OCI-LY1 (cell line): ENCODE results near the gene HOXD3.
A peak's percentile ranks its signal among the peaks of the same experiment; 100 is the strongest.

Source experiments
- H2AFZ ChIP-seq: fragments of 200-600 bp; sonication (generic), shearing (Covaris generic); 2 replicates; pipeline ENCODE4 v1.6.0; 2014; ENCODE audit warnings: antibody characterized with exemption, mild to moderate bottlenecking, low read length
- H3F3A ChIP-seq: fragments of 200-600 bp; sonication (generic), shearing (Covaris generic); 2 replicates; pipeline ENCODE4 v1.6.0; 2014; ENCODE audit warnings: mild to moderate bottlenecking, antibody characterized with exemption, low read length, moderate library complexity; ENCODE audit not compliant: insufficient read depth
- H3K27ac ChIP-seq: fragments of 200-600 bp; sonication (generic); 2 replicates; pipeline ENCODE4 v1.5.1; 2014; ENCODE audit warnings: low read length, mixed run types, mild to moderate bottlenecking, low read depth; ENCODE audit not compliant: poor library complexity, severe bottlenecking
- H3K27me3 ChIP-seq: fragments of 200-600 bp; sonication (generic); 2 replicates; pipeline ENCODE4 v1.6.0; 2014; ENCODE audit warnings: antibody characterized with exemption, mild to moderate bottlenecking, low read length, moderate library complexity; ENCODE audit not compliant: insufficient read depth
- H3K36me3 ChIP-seq: fragments of 200-600 bp; sonication (generic); 2 replicates; pipeline ENCODE4 v1.6.1; 2014; ENCODE audit warnings: mild to moderate bottlenecking, antibody characterized with exemption, low read length, moderate library complexity, mixed read lengths; ENCODE audit not compliant: insufficient read depth
- H3K4me1 ChIP-seq: fragments of 200-600 bp; sonication (generic); 2 replicates; pipeline ENCODE4 v1.5.1; 2014; ENCODE audit warnings: mild to moderate bottlenecking, low read length, moderate library complexity; ENCODE audit not compliant: insufficient read depth, severe bottlenecking
- H3K4me2 ChIP-seq: fragments of 200-600 bp; sonication (generic), shearing (Covaris generic); 2 replicates; pipeline ENCODE4 v1.6.1; 2014; ENCODE audit warnings: low read length
- H3K4me3 ChIP-seq: fragments of 200-600 bp; sonication (generic); 2 replicates; pipeline ENCODE4 v1.5.1; 2014; ENCODE audit warnings: low read length, low read depth, mild to moderate bottlenecking, mixed read lengths; ENCODE audit not compliant: poor library complexity, severe bottlenecking
- H3K79me2 ChIP-seq: fragments of 200-600 bp; shearing (Covaris generic); 2 replicates; pipeline ENCODE4 v1.6.1; 2016; ENCODE audit warnings: mixed run types, low read length, mixed read lengths; ENCODE audit not compliant: insufficient read depth
- H3K9ac ChIP-seq: fragments of 200-600 bp; sonication (generic), shearing (Covaris generic); 2 replicates; pipeline ENCODE4 v1.6.1; 2014; ENCODE audit warnings: mild to moderate bottlenecking, low read length, mixed read lengths
- H3K9me2 ChIP-seq: fragments of 200-600 bp; sonication (generic), shearing (Covaris generic); 2 replicates; pipeline ENCODE4 v1.6.1; 2014; ENCODE audit warnings: low read depth, mild to moderate bottlenecking, low read length, mixed read lengths
- H3K9me3 ChIP-seq: fragments of 200-600 bp; shearing (Covaris generic); 2 replicates; pipeline ENCODE4 v1.6.1; 2014; ENCODE audit warnings: low read length, mixed read lengths
- H4K20me1 ChIP-seq: fragments of 200-600 bp; sonication (generic), shearing (Covaris generic); 2 replicates; pipeline ENCODE4 v1.6.0; 2016; ENCODE audit warnings: mild to moderate bottlenecking, low read length; ENCODE audit not compliant: insufficient read depth
- EZH2 ChIP-seq: fragments of 200-600 bp; sonication (generic), shearing (Covaris generic); IDR thresholded peaks from 2 replicates; pipeline ENCODE4 v1.8.0; 2017; ENCODE audit warnings: borderline replicate concordance, mixed run types, mild to moderate bottlenecking, antibody characterized with exemption, low read length, moderate library complexity, mixed read lengths
- TF ChIP-seq, protein P1 (sequence below): fragments of 200-600 bp; sonication (generic), shearing (Covaris generic); IDR thresholded peaks from 2 replicates; pipeline ENCODE4 v1.5.1; 2017; ENCODE audit warnings: mild to moderate bottlenecking, antibody characterized with exemption, low read length, moderate library complexity, mixed read lengths

The HOXD3 gene

DNA sequence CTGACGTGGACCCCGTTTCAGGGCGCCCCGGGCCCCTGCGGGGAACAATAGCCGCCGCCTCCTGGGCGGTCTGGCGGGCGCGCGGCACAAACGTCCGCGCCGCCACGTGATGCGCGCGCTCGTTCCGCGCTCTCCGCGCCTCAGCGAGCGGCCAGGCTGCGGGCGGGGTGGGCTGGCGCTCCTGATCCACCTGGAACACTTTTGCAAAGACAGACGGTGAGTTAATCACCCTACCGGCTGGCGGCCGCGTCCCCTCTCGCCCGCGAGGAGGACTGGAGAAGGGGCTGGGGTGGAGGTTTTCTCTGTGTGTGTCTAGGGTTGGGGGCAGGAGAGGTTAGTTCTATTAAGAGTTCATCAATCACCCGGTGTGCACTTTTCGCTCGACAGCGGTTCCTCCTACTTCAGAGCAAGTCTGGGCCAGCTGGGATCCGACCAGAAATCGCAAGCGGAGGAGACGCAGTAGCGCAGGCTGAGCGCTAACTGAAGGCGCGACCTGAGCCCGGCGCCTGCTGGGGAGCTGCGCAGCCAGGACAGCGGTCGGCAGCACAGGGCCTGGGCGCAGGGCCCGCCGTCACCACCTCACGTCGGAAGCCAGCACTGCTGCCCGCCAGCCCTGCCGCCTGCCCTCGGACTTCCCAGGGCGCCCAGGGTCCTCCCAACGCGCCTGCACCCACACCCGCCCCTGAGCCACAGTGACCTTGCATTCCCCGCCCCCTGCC lies 21.1 kb downstream of the HOXD3 start:
- no peak overlapping the region for H2AFZ ChIP-seq
- H3K27me3 ChIP-seq: 0 out of 2 replicates have a peak, but pooled peaks cover 8% of the 10 kb centered on the region
- peak overlapping the region; percentile 50 for H3K4me2 ChIP-seq
- peak overlapping the region; percentile 50 for H3K4me3 ChIP-seq
- no peak overlapping the region for H3K27ac ChIP-seq
- H3K79me2 ChIP-seq: no peaks in the 10 kb centered on the region
- H3K9me2 ChIP-seq: no peaks in the 10 kb centered on the region
- H3K36me3 ChIP-seq: no peaks in the 10 kb centered on the region
- H3K9ac ChIP-seq: no peak overlapping the region; the same call in 1 of the 2 replicates
- no peaks in the 10 kb centered on the region for H3F3A ChIP-seq
- H3K9me3 ChIP-seq: no peaks in the 10 kb centered on the region
- peaks cover 4% of the 10 kb centered on the region for H3K4me1 ChIP-seq
- TF ChIP-seq, protein P1, sequence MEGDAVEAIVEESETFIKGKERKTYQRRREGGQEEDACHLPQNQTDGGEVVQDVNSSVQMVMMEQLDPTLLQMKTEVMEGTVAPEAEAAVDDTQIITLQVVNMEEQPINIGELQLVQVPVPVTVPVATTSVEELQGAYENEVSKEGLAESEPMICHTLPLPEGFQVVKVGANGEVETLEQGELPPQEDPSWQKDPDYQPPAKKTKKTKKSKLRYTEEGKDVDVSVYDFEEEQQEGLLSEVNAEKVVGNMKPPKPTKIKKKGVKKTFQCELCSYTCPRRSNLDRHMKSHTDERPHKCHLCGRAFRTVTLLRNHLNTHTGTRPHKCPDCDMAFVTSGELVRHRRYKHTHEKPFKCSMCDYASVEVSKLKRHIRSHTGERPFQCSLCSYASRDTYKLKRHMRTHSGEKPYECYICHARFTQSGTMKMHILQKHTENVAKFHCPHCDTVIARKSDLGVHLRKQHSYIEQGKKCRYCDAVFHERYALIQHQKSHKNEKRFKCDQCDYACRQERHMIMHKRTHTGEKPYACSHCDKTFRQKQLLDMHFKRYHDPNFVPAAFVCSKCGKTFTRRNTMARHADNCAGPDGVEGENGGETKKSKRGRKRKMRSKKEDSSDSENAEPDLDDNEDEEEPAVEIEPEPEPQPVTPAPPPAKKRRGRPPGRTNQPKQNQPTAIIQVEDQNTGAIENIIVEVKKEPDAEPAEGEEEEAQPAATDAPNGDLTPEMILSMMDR: no peak
- no peak for TF ChIP-seq EZH2
- no peaks in the 10 kb centered on the region for H4K20me1 ChIP-seq

DNA sequence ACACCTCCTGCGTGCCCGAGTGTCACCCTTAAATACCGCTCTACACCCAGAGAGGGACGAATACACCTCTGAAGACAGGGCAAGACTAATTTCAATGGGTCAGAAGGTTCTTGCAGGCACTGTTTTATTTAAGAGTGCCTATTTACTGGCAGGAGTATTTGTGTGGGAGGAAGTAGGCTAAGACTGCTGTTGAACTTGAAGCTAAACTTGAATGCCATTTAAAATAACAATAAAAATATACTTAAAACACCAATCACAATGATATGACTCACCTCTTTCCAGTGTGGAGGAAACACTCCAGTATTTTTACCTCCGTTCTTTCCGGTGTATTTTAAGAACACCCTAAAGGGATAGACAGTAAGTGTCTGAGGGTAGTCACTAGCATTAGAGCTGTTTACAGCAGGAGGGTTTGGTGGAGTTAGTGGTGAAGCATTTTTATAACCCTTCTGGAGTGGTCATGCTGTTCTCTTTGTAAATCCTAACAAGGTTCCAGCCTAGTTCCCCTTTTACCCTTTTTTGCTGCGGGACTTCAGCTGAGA lies 21.7 kb downstream of the HOXD3 start:
- peak overlapping the region; percentile 50 for H3K4me3 ChIP-seq
- peak overlapping the region; percentile 50; the same call in 1 of the 2 replicates for H3K4me2 ChIP-seq
- no peak overlapping the region for H2AFZ ChIP-seq
- no peaks in the 10 kb centered on the region for H3K36me3 ChIP-seq
- TF ChIP-seq EZH2: no peak
- TF ChIP-seq, protein P1: no peak
- H3K27ac ChIP-seq: no peak overlapping the region
- H3K27me3 ChIP-seq: 0 out of 2 replicates have a peak, but pooled peaks cover 8% of the 10 kb centered on the region
- no peaks in the 10 kb centered on the region for H3K9me3 ChIP-seq
- H3K9ac ChIP-seq: no peak overlapping the region
- H3K9me2 ChIP-seq: no peaks in the 10 kb centered on the region
- no peaks in the 10 kb centered on the region for H3F3A ChIP-seq
- peaks cover 4% of the 10 kb centered on the region for H3K4me1 ChIP-seq
- no peaks in the 10 kb centered on the region for H3K79me2 ChIP-seq
- H4K20me1 ChIP-seq: no peaks in the 10 kb centered on the region

DNA sequence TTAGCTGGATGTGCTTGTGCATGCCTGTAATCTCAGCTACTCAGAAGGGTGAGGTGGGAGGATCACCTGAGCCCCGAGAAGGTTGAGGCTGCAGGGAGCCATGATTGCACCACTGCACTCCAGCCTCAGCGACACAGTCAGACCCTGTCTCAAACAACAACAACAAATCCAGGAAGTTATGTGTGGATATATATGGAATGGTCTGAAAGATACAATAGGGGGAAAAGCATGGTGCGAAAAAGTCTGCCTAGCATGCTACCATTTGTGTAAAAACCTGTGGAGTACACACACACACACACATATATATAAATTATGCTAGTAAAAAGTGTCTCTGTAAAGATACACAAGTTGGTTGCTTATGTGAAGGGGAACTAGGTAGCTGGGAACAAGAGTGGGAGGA lies 24.4 kb downstream of the HOXD3 start:
- Histone ChIP-seq H3K4me2 (no peak overlapping the region), H3K9ac (no peak overlapping the region), H3K4me3 (no peak overlapping the region), H3K4me1 (no peaks in the 10 kb centered on the region), H3K9me3 (no peaks in the 10 kb centered on the region), H3K79me2 (no peaks in the 10 kb centered on the region), H3K27me3 (0 out of 2 replicates have a peak, but pooled peaks cover 2% of the 10 kb centered on the region), H3K27ac (no peak overlapping the region), H3F3A (no peaks in the 10 kb centered on the region), H3K9me2 (no peaks in the 10 kb centered on the region), H3K36me3 (no peaks in the 10 kb centered on the region), H4K20me1 (no peaks in the 10 kb centered on the region), H2AFZ (no peak overlapping the region)
- TF ChIP-seq EZH2: no peak
- TF ChIP-seq, protein P1: no peak
